Activated CD4-positive, alpha-beta memory T cell treated with anti-CD3 and anti-CD28 coated beads, Interleukin-2, amount 10 ng/mL, durations not matched to agents 7 days and 5 days (primary cell): ENCODE data around the gene AS3MT. TPM values are rescaled to one million over a fixed set of nuclear protein-coding genes. Genes with fewer than 3 reads are reported as not detected.
A peak's percentile ranks its signal among the peaks of the same experiment; 100 is the strongest.

ENCODE experiments used
- CTCF ChIA-PET: fragments of 350-600 bp; sonication (Branson Sonifier 250); formaldehyde crosslinking; loops from one replicate; lab custom pipeline; 2021; ENCODE audit warnings: antibody characterized with exemption, inconsistent platforms; lab: Charles Lee
- POLR2A ChIA-PET: fragments of 350-600 bp; sonication (Branson Sonifier 250); formaldehyde crosslinking; loops from one replicate; lab custom pipeline; 2021; ENCODE audit warnings: antibody characterized with exemption; lab: Charles Lee
- DNase-seq: peaks from one replicate; pipeline ENCODE4 v3.0.0-alpha.2; 2020
- H3K27ac Mint-ChIP-seq: one replicate; pipeline ENCODE4 v1.8.0; 2021; ENCODE audit warnings: mild to moderate bottlenecking, mixed read lengths
- H3K27me3 Mint-ChIP-seq: one replicate; pipeline ENCODE4 v1.8.0; 2021; ENCODE audit warnings: mixed read lengths
- H3K36me3 Mint-ChIP-seq: one replicate; pipeline ENCODE4 v1.8.0; 2021; ENCODE audit warnings: low read depth, mixed read lengths
- H3K4me1 Mint-ChIP-seq: one replicate; pipeline ENCODE4 v1.8.0; 2021; ENCODE audit warnings: mixed read lengths
- H3K4me3 Mint-ChIP-seq: one replicate; pipeline ENCODE4 v1.8.0; 2021; ENCODE audit warnings: mild to moderate bottlenecking, mixed read lengths
- H3K9me3 Mint-ChIP-seq: one replicate; pipeline ENCODE4 v1.8.0; 2021; ENCODE audit warnings: mixed read lengths
- total RNA-seq, 2 experiments: library from RNA; stranded (reverse); gene quantifications; one replicate each; pipeline ENCODE4 v1.2.3, GENCODE V29; 2021

AS3MT gene
- total RNA-seq, 2 experiments from 2014 or later: 0.15 to 0.65 TPM

DNA sequence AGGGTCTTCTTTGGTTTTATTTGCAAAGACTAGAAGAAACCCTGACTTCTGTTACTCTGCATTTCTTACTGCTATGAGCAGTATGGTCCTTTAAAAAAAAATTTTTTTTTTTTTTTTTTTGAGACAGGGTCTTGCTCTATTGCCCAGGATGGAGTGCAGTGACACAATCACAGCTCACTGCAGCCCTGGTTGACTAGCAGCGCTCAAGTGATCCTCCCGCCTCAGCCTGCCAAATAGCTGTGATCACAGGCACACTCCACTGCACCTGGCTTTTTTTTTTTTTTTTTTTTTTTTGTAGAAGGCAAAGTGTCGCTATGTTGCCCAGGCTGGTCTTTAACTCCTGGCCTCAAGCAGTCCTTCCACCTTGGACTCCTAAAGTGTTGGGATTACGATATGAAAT lies 66.2 kb downstream of the AS3MT start:
- CTCF ChIA-PET: interaction anchor here (0.6 to 1.0 kb wide), 4 partner anchors 119 to 433 kb away, joined by 3 to 6 read pairs (median 4); partner anchors contain the start of gene ACTR1A
- POLR2A ChIA-PET: interaction anchor here (0.5 kb wide), 1 partner anchor 58 kb away, joined by 3 read pairs; no protein-coding TSS in a partner anchor
- no peaks in the 10 kb centered on the region for H3K36me3 Mint-ChIP-seq
- peaks cover 16% of the 10 kb centered on the region for H3K4me1 Mint-ChIP-seq
- no peak for DNase-seq
- no peaks in the 10 kb centered on the region for H3K9me3 Mint-ChIP-seq
- no peaks in the 10 kb centered on the region for H3K27me3 Mint-ChIP-seq
- H3K27ac Mint-ChIP-seq: no peak overlapping the region
- peak overlapping the region; percentile 4 for H3K4me3 Mint-ChIP-seq

DNA sequence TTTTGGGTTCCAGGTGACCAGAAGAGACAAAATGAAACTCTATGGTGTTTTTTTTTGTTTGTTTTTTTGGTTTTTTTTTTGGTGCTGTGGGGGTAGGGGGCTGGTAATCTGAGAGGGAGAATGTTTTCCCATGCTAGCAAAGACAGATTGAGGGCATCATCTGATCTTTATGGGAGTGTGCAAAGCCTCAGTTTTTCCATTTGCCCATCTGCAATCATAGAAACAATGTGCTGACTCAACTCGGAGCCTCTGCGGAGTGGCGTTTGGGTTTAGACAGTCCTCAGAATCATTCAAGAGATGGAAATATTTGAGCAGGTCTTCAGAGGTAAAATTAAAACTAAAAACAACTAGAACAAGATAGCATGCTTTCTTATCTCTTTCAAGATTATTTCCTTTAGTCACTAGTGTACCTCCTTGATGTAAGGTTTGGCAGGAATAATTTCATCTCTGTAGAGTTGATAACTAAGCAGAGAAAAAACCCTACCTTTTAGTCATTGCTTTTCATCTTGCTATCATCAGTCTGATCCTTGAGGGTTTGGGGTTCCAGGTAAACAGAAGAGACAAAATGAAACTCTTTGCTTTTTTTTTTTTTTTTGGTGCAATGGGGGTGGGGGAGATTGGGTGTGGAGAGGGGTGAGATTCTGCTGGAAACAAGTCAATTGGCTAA lies 66.8 kb downstream of the AS3MT start:
- Mint-ChIP-seq H3K27me3 (no peaks in the 10 kb centered on the region), H3K9me3 (no peaks in the 10 kb centered on the region), H3K4me3 (peak overlapping the region; percentile 4), H3K4me1 (peaks cover 16% of the 10 kb centered on the region), H3K27ac (peak overlapping the region; percentile 58), H3K36me3 (no peaks in the 10 kb centered on the region)
- CTCF ChIA-PET: interaction anchor here (0.7 to 1.0 kb wide), 2 partner anchors 295 to 434 kb away, joined by 3 read pairs; partner anchors contain the start of gene ACTR1A
- DNase-seq: peak; percentile 22
- POLR2A ChIA-PET: no interaction called here

DNA sequence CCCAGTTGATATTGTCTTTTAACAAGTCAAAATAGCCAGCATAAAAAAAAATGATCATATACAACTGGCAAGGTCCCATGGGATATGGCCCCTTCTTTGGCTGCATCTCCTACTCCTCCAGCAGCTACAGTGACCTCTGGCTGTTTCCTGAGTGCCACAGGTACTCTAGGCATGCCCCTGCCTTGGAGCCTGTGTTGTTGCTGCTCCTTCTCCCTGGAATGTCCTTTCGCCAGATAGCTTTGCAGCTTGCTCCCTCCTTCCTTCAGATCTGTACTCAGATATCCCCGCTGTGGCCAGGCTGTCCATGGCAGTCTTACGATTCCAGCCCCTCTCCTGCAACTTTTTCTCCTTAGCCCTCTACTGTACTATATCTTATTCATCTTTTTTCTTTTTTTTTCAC lies 72.1 kb downstream of the AS3MT start:
- no peaks in the 10 kb centered on the region for H3K9me3 Mint-ChIP-seq
- H3K36me3 Mint-ChIP-seq: no peaks in the 10 kb centered on the region
- ChIA-PET POLR2A (no interaction called here), CTCF (no interaction called here)
- H3K4me1 Mint-ChIP-seq: peaks cover 5% of the 10 kb centered on the region
- H3K4me3 Mint-ChIP-seq: no peak overlapping the region
- no peak for DNase-seq
- no peaks in the 10 kb centered on the region for H3K27me3 Mint-ChIP-seq
- no peak overlapping the region for H3K27ac Mint-ChIP-seq

DNA sequence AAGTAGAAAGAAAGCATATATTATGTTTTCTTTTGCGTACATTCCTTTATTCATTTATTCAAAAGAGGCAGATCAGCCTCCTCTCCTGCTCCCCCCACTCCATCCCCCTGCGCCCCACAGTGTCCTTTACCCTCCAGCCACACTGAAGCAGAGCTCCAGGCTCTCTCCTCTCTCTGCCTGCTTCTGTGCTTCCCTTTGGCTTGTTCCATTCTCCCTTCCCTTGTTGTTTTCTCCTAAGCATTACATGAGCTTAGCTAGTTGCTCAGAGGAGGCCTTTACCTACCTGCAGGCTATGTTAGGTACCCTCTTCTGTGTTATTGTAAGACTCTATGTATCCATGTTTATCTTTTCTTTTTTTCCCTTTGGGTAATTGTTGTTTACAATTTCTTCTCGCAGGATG lies 76.2 kb downstream of the AS3MT start:
- Mint-ChIP-seq H3K9me3 (no peaks in the 10 kb centered on the region), H3K4me3 (no peak overlapping the region), H3K27ac (no peak overlapping the region), H3K4me1 (no peaks in the 10 kb centered on the region), H3K36me3 (no peaks in the 10 kb centered on the region), H3K27me3 (no peaks in the 10 kb centered on the region)
- DNase-seq: no peak
- ChIA-PET POLR2A (no interaction called here), CTCF (no interaction called here)

DNA sequence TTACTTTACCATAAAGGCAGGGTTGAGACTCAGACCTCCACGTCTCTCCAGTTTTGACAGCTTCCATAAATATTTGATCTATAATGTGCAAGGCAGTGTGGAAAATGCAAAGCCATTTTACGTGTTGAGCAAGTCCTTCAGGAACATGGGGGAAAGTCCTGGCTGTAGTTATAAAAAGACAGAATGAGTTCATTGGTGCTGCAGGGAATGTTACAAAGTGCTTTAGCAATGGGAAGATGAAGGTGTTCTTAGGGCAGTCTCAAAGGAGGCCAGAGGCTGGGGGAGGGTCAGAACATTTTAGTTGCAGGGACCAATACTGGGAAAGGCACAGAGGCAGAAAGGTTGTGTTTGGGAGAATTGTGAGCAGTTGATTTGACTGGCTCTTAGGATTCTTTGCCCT lies 76.7 kb downstream of the AS3MT start:
- Mint-ChIP-seq H3K4me1 (no peaks in the 10 kb centered on the region), H3K4me3 (no peak overlapping the region), H3K36me3 (no peaks in the 10 kb centered on the region), H3K27ac (no peak overlapping the region), H3K27me3 (no peaks in the 10 kb centered on the region), H3K9me3 (no peaks in the 10 kb centered on the region)
- ChIA-PET POLR2A (no interaction called here), CTCF (interaction anchor here (0.5 kb wide), 1 partner anchor 579 kb away, joined by 4 read pairs; no protein-coding TSS in a partner anchor)
- no peak for DNase-seq

DNA sequence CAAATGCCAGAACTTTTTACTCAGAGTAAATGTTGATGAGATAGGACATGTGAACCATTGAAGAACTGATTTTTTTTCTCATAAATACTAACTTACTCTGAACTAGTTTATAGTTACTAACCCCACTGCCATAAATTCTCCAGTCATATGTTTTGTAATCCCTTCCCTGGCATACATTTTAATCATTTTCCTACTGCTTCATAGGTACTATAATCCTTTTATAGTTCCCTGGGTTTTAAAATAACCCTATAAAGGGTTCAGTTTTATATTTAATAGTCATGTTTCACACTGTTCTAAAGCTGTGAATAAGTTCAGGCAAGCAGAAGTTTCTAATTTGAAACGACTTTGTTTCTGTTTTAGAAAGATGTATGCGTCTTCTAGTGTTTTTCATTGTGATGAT lies 77.7 kb downstream of the AS3MT start:
- no peak for DNase-seq
- ChIA-PET POLR2A (no interaction called here), CTCF (no interaction called here)
- Mint-ChIP-seq H3K27me3 (no peaks in the 10 kb centered on the region), H3K4me3 (no peak overlapping the region), H3K9me3 (no peaks in the 10 kb centered on the region), H3K36me3 (no peaks in the 10 kb centered on the region), H3K4me1 (no peaks in the 10 kb centered on the region), H3K27ac (no peak overlapping the region)

DNA sequence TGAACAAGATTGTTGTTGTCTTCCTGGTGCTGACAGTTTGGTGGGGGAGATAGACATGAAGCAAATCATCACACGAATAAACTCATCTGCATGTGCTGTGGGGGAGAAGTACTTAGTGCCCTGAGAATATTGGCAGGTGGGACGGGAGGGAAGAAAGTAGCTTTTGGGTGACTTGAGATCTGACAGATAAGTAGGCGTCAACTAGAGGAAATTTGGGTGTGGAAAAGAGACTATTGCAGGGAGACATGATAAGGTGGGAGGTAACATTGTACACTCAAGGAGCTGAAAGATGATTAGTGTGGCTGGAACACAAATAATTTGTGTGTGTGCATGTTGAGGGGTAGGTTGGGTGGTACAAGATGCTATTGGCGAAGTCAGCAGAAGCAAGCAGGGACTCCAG lies 78.9 kb downstream of the AS3MT start:
- Mint-ChIP-seq H3K27me3 (no peaks in the 10 kb centered on the region), H3K4me1 (no peaks in the 10 kb centered on the region), H3K27ac (no peak overlapping the region), H3K36me3 (no peaks in the 10 kb centered on the region), H3K9me3 (no peaks in the 10 kb centered on the region), H3K4me3 (no peak overlapping the region)
- ChIA-PET POLR2A (no interaction called here), CTCF (no interaction called here)
- no peak for DNase-seq

DNA sequence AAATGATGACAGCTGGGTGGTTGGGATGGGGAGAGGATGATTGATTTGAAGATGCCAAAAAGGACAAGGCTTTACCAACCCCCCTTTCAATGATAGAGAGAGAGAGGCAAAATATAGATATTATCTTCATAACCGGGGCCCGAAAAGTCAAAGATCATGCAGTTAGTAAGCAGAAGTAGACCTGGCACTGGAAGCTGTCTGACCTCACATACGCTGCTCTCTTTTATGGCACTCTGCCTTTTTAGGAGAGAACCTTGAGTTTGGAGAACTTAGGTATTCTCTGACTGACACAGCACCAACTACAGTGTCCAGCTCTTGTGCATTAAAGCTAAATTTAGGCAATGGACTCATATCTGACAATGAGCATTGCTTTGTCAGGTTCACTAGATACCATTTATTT lies 79.5 kb downstream of the AS3MT start:
- no peaks in the 10 kb centered on the region for H3K4me1 Mint-ChIP-seq
- H3K9me3 Mint-ChIP-seq: no peaks in the 10 kb centered on the region
- ChIA-PET CTCF (no interaction called here), POLR2A (no interaction called here)
- no peak overlapping the region for H3K27ac Mint-ChIP-seq
- H3K4me3 Mint-ChIP-seq: no peak overlapping the region
- H3K36me3 Mint-ChIP-seq: no peaks in the 10 kb centered on the region
- DNase-seq: no peak
- H3K27me3 Mint-ChIP-seq: no peaks in the 10 kb centered on the region

DNA sequence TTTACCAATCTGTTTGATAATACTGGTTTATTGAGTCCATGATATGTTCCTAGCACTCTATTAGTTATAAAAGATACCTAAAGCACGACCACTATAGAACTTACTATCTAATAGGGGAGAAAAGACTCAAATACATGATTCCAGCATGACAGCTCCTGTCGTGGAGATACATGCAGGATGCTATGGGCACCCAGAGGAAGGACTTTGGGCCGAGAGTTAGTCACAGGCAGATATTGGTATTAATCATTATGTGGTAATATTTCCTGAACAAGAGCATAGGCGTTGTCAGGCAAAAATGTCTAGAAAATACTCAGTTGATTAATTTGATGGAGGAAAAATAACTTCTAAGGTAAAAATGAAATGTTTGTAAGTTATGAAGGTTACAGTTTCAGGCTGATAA lies 80.6 kb downstream of the AS3MT start:
- no peak overlapping the region for H3K27ac Mint-ChIP-seq
- H3K36me3 Mint-ChIP-seq: no peaks in the 10 kb centered on the region
- no peak overlapping the region for H3K4me3 Mint-ChIP-seq
- no peaks in the 10 kb centered on the region for H3K9me3 Mint-ChIP-seq
- POLR2A ChIA-PET: no interaction called here
- CTCF ChIA-PET: no interaction called here
- no peak for DNase-seq
- H3K4me1 Mint-ChIP-seq: no peaks in the 10 kb centered on the region
- no peaks in the 10 kb centered on the region for H3K27me3 Mint-ChIP-seq

DNA sequence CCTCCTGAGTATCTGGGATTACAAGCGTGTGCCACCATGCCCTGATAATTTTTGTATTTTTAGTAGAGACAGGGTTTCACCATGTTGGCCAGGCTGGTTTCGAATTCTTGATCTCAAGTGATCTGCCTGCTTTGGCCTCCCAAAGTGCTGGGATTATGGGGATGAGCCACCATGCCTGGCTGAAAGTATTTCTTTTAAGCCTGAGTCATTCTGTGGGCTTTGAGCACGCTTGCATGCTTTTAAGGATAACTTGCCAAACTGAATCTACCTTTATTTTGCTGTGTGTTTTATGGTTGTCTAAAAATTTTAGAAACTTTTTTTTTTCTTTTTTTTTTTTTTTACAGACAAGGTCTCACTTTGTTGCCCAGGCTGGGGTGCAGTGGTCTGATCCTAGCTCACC lies 82.0 kb downstream of the AS3MT start:
- POLR2A ChIA-PET: interaction anchor here (1.1 kb wide), 1 partner anchor 21 kb away, joined by 3 read pairs; no protein-coding TSS in a partner anchor
- Mint-ChIP-seq H3K27ac (no peak overlapping the region), H3K36me3 (no peaks in the 10 kb centered on the region), H3K9me3 (no peaks in the 10 kb centered on the region), H3K4me3 (no peak overlapping the region), H3K4me1 (no peaks in the 10 kb centered on the region), H3K27me3 (no peaks in the 10 kb centered on the region)
- CTCF ChIA-PET: no interaction called here
- no peak for DNase-seq

Other genes starting within 250 kb of the AS3MT start
- 10 to 100 TPM; 53.0 to 56.0 TPM for gene TRIM8, start 225.0 kb upstream of the AS3MT start, total RNA-seq
- 1 to 10 TPM; 5.7 to 6.1 TPM for gene ARL3, start 155.1 kb upstream of the AS3MT start, total RNA-seq
- 10 to 100 TPM; 10.8 to 11.5 TPM for gene SFXN2, start 154.8 kb upstream of the AS3MT start, total RNA-seq
- 10 to 100 TPM; 31.7 to 31.9 TPM for gene WBP1L, start 125.5 kb upstream of the AS3MT start, total RNA-seq
- not detected for gene CYP17A1, start 32.1 kb upstream of the AS3MT start, total RNA-seq
- 10 to 100 TPM; 10.0 to 11.9 TPM for gene BORCS7, start 15.2 kb upstream of the AS3MT start, total RNA-seq
- gene CNNM2, start 48.8 kb downstream of the AS3MT start, total RNA-seq: 1 to 10 TPM; 7.9 to 8.4 TPM